ENCODE data around the gene UNC5CL.

- TF ChIP-seq CTCF (IDR thresholded peaks at IDR 0.05; ENCODE audit: insufficient read depth, low read length, poor library complexity, severe bottlenecking) (no peak), EZH2phosphoT487 (conservative IDR thresholded peaks at IDR 0.05; ENCODE audit: low read length) (no peak)
Measured at GRCh38 chr6:41083072-41083471, 44.1 kb upstream of the UNC5CL start.

All from SU-DHL-6 (cell line).